Lower leg skin (tissue), 4 donors: ENCODE measurements around the gene SNAPIN. TPM values are rescaled to one million over a fixed set of nuclear protein-coding genes. Genes with fewer than 3 reads are reported as not detected.

Source experiments
- DNase-seq, 2 donors: peaks; one replicate each; pipeline ENCODE4 v3.0.0-alpha.2; 2019; ENCODE audit warnings: low spot score in 2 of 2
- H3K4me3 ChIP-seq: fragments of 200-600 bp; sonication (generic); 2 replicates; pipeline ENCODE4 v1.5.1; 2017; ENCODE audit warnings: mild to moderate bottlenecking, low read depth; ENCODE audit not compliant: poor library complexity, severe bottlenecking
- CTCF ChIP-seq, 3 donors: fragments of 450-650 bp; IDR thresholded peaks; one replicate each; pipeline ENCODE4 v1.5.1; 2016; ENCODE audit warnings: antibody characterized with exemption in 3 of 3, mild to moderate bottlenecking in 3 of 3, moderate library complexity in 2 of 3
- POLR2A ChIP-seq, 2 donors: fragments of 450-650 bp; IDR thresholded peaks; one replicate each; pipeline ENCODE4 v1.6.1; 2016 to 2017; ENCODE audit warnings: antibody characterized with exemption in 2 of 2, mild to moderate bottlenecking in 1 of 2, moderate library complexity in 1 of 2
- WGBS, 2 donors: methylation state at CpG; one replicate each; pipeline ENCODE4 v1.1.5; 2018; 5-methylcytosine and 5-hydroxymethylcytosine counted together
- intact Hi-C: fragments of 100-400 bp; cut with DNase I; formaldehyde crosslinking; loops from one replicate; pipeline ENCODE4 v1.15.0; 2023; ENCODE audit warnings: low total_unique reads
- total RNA-seq, 4 donors: library from RNA; depleted of rRNA; stranded (reverse); fragments of >200 nt; gene quantifications; one replicate each; pipeline ENCODE4 v1.1.0, GENCODE V29; 2016

SNAPIN gene
- total RNA-seq, 4 donors from 2014 or later: 34.8 to 60.4 (median 46.9) TPM

GRCh38 chr1:153624965-153625611 is 33.4 kb upstream of the SNAPIN start:
- H3K4me3 ChIP-seq: no peak overlapping the region
- TF ChIP-seq POLR2A (IDR thresholded peaks at IDR 0.05) (no peak), CTCF (IDR thresholded peaks at IDR 0.05) (no peak)
- WGBS, 2 donors: 94% methylated on average over 10 of the region's 10 CpGs
- intact Hi-C loops: loop anchor here (10.0 kb wide), 1 partner anchor 90 kb away; the partner anchor contains the start of gene S100A6
- DNase-seq: peak in 1 of 2 donors; percentile 70

GRCh38 chr1:153626477-153626903 is 32.0 kb upstream of the SNAPIN start:
- TF ChIP-seq POLR2A (IDR thresholded peaks at IDR 0.05) (no peak), CTCF (IDR thresholded peaks at IDR 0.05) (no peak)
- peak overlapping the region; percentile 39 for H3K4me3 ChIP-seq
- DNase-seq: no peak
- intact Hi-C loops: loop anchor here (10.0 kb wide), 1 partner anchor 92 kb away; the partner anchor contains the start of gene S100A6
- 53 to 59% methylated on average over 3 of the region's 3 CpGs for WGBS, 2 donors

- WGBS, 2 donors: 11 to 15% methylated on average over 24 to 26 of the region's 28 CpGs
- TF ChIP-seq CTCF (IDR thresholded peaks at IDR 0.05) (no peak), POLR2A (IDR thresholded peaks at IDR 0.05) (peak in 1 of 2 donors; percentile 31)
- H3K4me3 ChIP-seq: peak within 1 kb of the TSS; percentile 39
- intact Hi-C loops: loop anchor here (10.0 kb wide), 1 partner anchor 92 kb away; the partner anchor contains the start of gene S100A6
- DNase-seq: peak; percentile 77 to 95
These were observed 31.4 kb upstream of the SNAPIN start, which contains the start of gene S100A13 for GRCh38 chr1:153626904-153627714. Gene S100A13, minus strand, starts transcription at chr1:153627505. Its CDS starts 1,033 bp downstream, at chr1:153626472.

GRCh38 chr1:153627715-153628626 is 30.5 kb upstream of the SNAPIN start, which contains the start of gene S100A1:
Gene S100A1, plus strand, starts transcription at chr1:153628434. Its CDS starts 2,088 bp downstream, at chr1:153630522.
- intact Hi-C loops: loop anchor here (10.0 kb wide), 1 partner anchor 93 kb away; the partner anchor contains the start of gene S100A6
- TF ChIP-seq POLR2A (IDR thresholded peaks at IDR 0.05): no peak
- TF ChIP-seq CTCF (IDR thresholded peaks at IDR 0.05): no peak

More at GRCh38 chr1:153627715-153628626, 30.5 kb upstream of the SNAPIN start, which contains the start of gene S100A1:
- 42 to 49% methylated on average over 10 of the region's 10 CpGs for WGBS, 2 donors
- peak in 1 of 2 donors; percentile 89 for DNase-seq
- H3K4me3 ChIP-seq: peak within 1 kb of the TSS; percentile 39
